ENCODE measurements around the gene CCL27.
A peak's percentile ranks its signal among the peaks of the same experiment; 100 is the strongest.

CCL27 gene

DNA sequence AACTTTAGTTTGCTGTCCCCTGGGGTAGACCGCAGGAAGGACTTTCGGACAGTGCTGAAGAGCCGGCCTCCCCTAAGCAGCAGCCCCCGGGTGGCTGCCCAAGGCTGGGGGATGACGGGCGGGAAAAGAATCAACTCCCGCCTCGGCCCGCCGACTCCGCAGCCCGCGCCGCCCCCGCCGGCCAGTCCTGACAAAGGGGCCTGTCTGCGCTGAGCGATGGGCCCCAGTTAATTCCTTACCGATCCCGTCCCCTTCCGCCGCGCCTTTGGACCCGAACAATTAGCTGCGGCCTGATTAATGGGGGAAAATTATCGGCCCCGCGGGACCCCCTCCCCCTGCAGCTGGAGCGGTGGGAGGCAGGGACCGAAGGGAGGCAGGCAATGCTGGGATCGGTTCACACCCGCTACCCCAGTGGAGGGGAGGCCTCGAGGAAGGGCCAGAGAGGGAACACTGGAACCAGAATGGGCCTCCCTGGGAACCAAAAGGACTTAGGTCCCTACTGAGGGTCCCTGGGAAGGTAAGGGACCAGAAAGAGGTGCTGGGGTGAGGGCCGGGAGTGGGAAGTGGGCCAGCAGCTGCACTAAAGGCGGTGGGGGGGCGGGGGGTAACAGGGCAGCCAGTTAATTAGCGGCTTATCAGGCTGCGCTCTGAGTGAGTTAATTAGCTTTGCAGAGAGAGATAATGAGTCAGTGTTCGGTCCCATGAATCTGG, 37.8 kb downstream of the CCL27 start:
- no peak for DNase-seq

DNA sequence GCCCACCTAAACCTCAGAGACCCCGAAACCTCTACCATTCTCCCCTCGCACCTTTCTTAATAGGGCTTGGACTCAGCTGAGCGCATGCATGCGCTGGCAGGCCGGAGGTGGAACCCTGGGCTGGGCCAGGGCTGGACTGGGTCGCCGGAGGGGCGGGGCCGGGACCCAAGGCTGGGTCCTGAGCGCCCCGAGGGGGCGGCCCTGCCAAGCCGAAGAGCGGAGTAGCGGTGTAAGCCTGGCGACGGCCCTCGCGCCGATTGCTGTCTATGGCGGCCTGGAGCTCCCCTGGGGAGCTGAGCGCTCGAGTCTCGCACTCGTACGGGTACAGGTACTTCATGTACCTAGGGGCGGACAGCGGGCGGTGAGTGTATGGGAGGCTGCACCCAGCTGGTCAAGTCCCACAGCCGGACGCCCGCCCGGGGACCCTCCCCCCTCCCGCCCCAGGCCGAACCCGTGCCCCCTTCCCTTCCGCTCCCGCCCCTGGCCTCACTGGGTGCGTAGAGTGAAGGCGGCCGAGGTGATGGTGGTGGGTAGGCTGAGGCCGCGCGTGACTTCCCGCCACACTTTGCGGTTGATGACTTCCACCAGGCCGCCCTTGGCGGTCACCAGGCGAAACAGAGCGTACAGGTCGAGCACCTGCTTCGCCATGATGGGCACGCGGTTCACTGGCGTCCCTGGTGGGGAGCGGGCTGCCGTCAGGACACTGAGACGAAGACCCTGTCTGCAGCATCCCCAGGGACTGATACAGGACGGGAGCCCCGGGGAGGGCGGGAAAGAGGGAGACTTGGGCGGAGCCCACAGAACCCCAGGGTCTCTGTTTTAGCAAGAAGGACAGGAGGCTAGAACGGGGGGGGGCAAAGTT, 38.9 kb downstream of the CCL27 start:
- DNase-seq: no peak

DNA sequence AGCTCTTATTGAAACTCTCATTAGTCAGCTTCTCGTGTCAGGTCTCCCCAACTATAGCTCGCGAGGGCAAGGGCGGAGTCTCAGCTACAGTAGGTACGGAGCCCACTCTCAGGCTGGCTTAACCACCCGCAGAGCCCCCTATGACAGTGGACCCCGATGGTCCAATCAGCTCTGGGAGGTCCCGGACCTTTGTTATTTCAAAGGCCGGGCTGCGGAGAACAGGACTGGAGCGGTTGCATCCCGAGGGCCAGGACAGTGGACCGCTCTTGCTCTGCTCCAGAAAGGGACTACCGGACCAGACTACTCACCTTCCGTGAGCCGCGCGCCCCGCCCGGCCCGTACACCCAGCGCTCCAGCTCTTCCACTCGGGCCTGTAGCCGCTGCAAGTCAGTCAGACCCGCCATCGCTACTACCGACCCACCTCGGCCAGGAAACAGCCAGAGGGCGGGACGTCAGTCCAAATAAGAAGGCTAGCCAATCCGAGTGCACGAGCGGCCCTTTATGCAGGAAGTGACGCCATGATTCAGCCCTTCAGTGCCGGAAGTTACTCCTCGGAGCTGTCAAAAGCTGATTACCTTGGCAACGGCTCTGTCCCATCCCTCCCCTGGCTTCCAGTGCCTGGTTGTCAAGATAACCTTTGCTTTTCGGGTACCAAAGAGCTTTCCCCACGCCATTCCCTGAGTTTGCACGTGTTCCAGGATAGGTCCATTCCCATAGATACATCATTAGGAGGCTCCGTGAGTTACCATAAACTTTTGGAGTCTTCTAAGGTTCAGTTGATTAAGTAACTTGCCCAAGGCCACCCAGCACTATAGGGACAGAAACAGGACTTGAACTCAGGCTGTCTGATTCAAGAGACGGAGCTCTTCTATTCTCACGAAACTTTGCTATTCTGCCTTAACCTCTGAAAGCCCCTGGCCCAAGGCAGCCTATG, 42.1 kb downstream of the CCL27 start, which contains the start of gene DCTN3:
TSS of gene DCTN3 (minus strand) at position 435 of the 934 bp plus-strand sequence. CDS start at position 404, 31 bp downstream.
- peak; percentile 82 for DNase-seq

DNA sequence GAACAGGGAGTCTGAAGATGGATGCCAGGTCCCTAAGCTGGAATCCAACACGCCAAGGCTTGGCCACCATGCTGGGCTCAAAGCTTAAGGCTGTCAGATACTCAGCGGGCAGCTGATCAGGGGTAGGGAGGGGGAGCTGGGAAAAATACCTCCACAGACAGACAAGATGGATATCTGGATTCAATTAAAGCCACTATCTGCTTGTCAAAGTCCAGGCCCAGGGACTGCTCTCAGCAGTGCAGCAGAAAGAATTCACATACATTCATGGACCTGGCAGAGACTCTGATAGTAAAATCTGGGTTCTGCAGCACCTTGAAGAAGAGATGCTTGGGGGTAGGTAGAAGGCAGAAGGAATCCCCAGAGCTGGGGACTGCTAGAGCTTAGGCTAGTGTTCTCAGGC, 47.3 kb downstream of the CCL27 start:
- no peak for DNase-seq

DNA sequence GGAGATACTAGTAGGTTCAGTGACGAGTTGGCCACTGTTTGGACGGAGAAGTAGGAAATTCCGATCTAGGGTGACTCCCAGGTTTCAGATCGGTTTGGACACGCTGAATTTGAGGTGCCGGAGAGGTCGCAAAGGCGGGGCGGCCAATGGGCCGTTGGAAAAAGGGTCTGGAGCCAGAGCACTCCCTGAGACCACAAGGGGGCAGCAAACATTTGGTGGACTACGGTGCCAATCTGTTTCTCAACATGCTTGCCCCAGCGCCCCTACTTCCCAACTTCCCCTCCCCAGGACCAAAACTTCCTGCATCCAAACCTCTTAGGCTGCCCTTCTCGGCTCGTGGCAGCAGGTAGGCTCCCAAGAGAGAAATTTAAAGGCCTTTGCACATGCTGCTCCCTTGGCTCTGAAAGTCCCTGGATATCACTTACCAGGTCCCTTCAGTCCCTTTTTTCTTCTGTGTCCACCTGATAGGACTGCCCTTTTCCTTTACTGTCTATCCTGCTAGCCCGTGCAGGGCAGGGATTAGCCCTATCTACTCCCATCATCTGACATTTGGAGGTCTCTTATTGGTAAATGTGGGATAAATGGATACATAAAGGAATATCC, 49.6 kb downstream of the CCL27 start:
- peak; percentile 57 for DNase-seq
